HAP-1 (cell line): Measurements from ENCODE around the gene ZFP36L2.

Source experiments
- DNase-seq, 2 experiments: peaks; one replicate each; pipeline ENCODE4 v3.0.0-alpha.2; 2016 to 2020; ENCODE audit warnings: low spot score in 2 of 2
- H3K27me3 ChIP-seq: fragments of 250-450 bp; sonication (Bioruptor Pico); 2 replicates; pipeline ENCODE4 v1.5.1; 2020; ENCODE audit warnings: low read depth, mild to moderate bottlenecking, moderate library complexity
- H3K36me3 ChIP-seq: fragments of 250-450 bp; sonication (Bioruptor Pico); replicated peaks from 2 replicates; pipeline ENCODE4 v1.5.1; 2020; ENCODE audit warnings: mild to moderate bottlenecking
- H3K4me1 ChIP-seq: fragments of 250-450 bp; sonication (Bioruptor Pico); 2 replicates; pipeline ENCODE4 v1.5.1; 2020; ENCODE audit warnings: mild to moderate bottlenecking
- H3K4me3 ChIP-seq: fragments of 250-450 bp; sonication (Bioruptor Pico); 2 replicates; pipeline ENCODE4 v1.5.1; 2020; ENCODE audit warnings: mild to moderate bottlenecking, moderate library complexity
- H3K9me3 ChIP-seq: fragments of 250-450 bp; sonication (Bioruptor Pico); 2 replicates; pipeline ENCODE4 v1.5.1; 2020; ENCODE audit warnings: mild to moderate bottlenecking, moderate library complexity
- in situ Hi-C: fragments of 300-500 bp; cut with MboI; formaldehyde crosslinking; loops from 3 replicates; pipeline ENCODE4 v1.14.3; 2020; ENCODE audit warnings: low sequenced_read_pairs, inconsistent platforms, mixed read lengths

Gene ZFP36L2

GRCh38 chr2:43233218-43234212 is 7.1 kb upstream of the ZFP36L2 start:
- H3K4me1 ChIP-seq, result peaks cover 3% of the 10 kb centered on the region
- in situ Hi-C loops, result loop anchor here (10.0 kb wide), 2 partner anchors 251 to 259 kb away; no protein-coding TSS in a partner anchor

GRCh38 chr2:43230951-43231827 is 4.8 kb upstream of the ZFP36L2 start:
- no peaks in the 10 kb centered on the region for H3K9me3 ChIP-seq
- no peaks in the 10 kb centered on the region for H3K36me3 ChIP-seq
- no peaks in the 10 kb centered on the region for H3K27me3 ChIP-seq
- H3K4me3 ChIP-seq, result no peak overlapping the region
- in situ Hi-C loops, result loop anchor here (10.0 kb wide), 2 partner anchors 254 to 256 kb away; no protein-coding TSS in a partner anchor
- H3K4me1 ChIP-seq, result peaks cover 13% of the 10 kb centered on the region
- DNase-seq, result no peak

More at GRCh38 chr2:43233218-43234212, 7.1 kb upstream of the ZFP36L2 start:
- Histone ChIP-seq H3K36me3 (no peaks in the 10 kb centered on the region), H3K4me3 (no peak overlapping the region), H3K9me3 (no peaks in the 10 kb centered on the region), H3K27me3 (no peaks in the 10 kb centered on the region)
- DNase-seq, result no peak

GRCh38 chr2:43230351-43230885 is 4.0 kb upstream of the ZFP36L2 start:
- Histone ChIP-seq H3K4me3 (no peak overlapping the region), H3K4me1 (peaks cover 13% of the 10 kb centered on the region), H3K9me3 (no peaks in the 10 kb centered on the region), H3K27me3 (no peaks in the 10 kb centered on the region), H3K36me3 (peaks cover 8% of the 10 kb centered on the region)
- in situ Hi-C loops, result loop anchor here (10.0 kb wide), 2 partner anchors 254 to 256 kb away; no protein-coding TSS in a partner anchor
- no peak for DNase-seq

- Histone ChIP-seq H3K4me3 (no peak overlapping the region), H3K9me3 (no peaks in the 10 kb centered on the region), H3K27me3 (no peaks in the 10 kb centered on the region), H3K4me1 (peaks cover 13% of the 10 kb centered on the region), H3K36me3 (peaks cover 22% of the 10 kb centered on the region)
- in situ Hi-C loops, result loop anchor here (5.0 kb wide), 1 partner anchor 402 kb away; no protein-coding TSS in a partner anchor
- DNase-seq, result no peak
These were observed 2.6 kb upstream of the ZFP36L2 start for GRCh38 chr2:43228756-43229659.

- Histone ChIP-seq H3K36me3 (peaks cover 28% of the 10 kb centered on the region), H3K4me1 (peaks cover 16% of the 10 kb centered on the region), H3K4me3 (no peak overlapping the region), H3K9me3 (no peaks in the 10 kb centered on the region), H3K27me3 (no peaks in the 10 kb centered on the region)
- in situ Hi-C loops, result loop anchor here (5.0 kb wide), 1 partner anchor 401 kb away; no protein-coding TSS in a partner anchor
- DNase-seq, result no peak
These were observed 1.9 kb upstream of the ZFP36L2 start for GRCh38 chr2:43228321-43228751.

- Histone ChIP-seq H3K4me1 (peaks cover 21% of the 10 kb centered on the region), H3K27me3 (no peaks in the 10 kb centered on the region), H3K36me3 (peaks cover 33% of the 10 kb centered on the region), H3K9me3 (no peaks in the 10 kb centered on the region), H3K4me3 (peak overlapping the region; percentile 88)
- in situ Hi-C loops, result loop anchor here (5.0 kb wide), 1 partner anchor 401 kb away; no protein-coding TSS in a partner anchor
- no peak for DNase-seq
These were observed 1.4 kb upstream of the ZFP36L2 start for GRCh38 chr2:43227830-43228281.

- Histone ChIP-seq H3K36me3 (peaks cover 40% of the 10 kb centered on the region), H3K4me3 (peak overlapping the region; percentile 88), H3K4me1 (peaks cover 27% of the 10 kb centered on the region), H3K9me3 (no peaks in the 10 kb centered on the region), H3K27me3 (no peaks in the 10 kb centered on the region)
- DNase-seq, result peak; percentile 63 to 89
- in situ Hi-C loops, result loop anchor here (5.0 kb wide), 1 partner anchor 400 kb away; no protein-coding TSS in a partner anchor
These were observed 786 bp upstream of the ZFP36L2 start for GRCh38 chr2:43226955-43227829.

GRCh38 chr2:43225788-43226557 is 433 bp downstream of the ZFP36L2 start:
- Histone ChIP-seq H3K9me3 (no peaks in the 10 kb centered on the region), H3K27me3 (no peaks in the 10 kb centered on the region), H3K36me3 (peaks cover 48% of the 10 kb centered on the region), H3K4me3 (peak overlapping the region; percentile 88), H3K4me1 (peaks cover 38% of the 10 kb centered on the region)
- in situ Hi-C loops, result loop anchor here (5.0 kb wide), 1 partner anchor 399 kb away; no protein-coding TSS in a partner anchor
- DNase-seq, result peak in 1 of 2 experiments; percentile 71

- DNase-seq, result peak in 1 of 2 experiments; percentile 64
- Histone ChIP-seq H3K36me3 (peaks cover 48% of the 10 kb centered on the region), H3K27me3 (no peaks in the 10 kb centered on the region), H3K4me3 (peak overlapping the region; percentile 88), H3K9me3 (no peaks in the 10 kb centered on the region), H3K4me1 (peaks cover 44% of the 10 kb centered on the region)
- in situ Hi-C loops, result loop anchor here (5.0 kb wide), 1 partner anchor 398 kb away; no protein-coding TSS in a partner anchor
These were observed 1.2 kb downstream of the ZFP36L2 start for GRCh38 chr2:43225093-43225787.

GRCh38 chr2:43224571-43225092 is 1.8 kb downstream of the ZFP36L2 start:
- peaks cover 48% of the 10 kb centered on the region for H3K36me3 ChIP-seq
- in situ Hi-C loops, result loop anchor here (5.0 kb wide), 1 partner anchor 397 kb away; no protein-coding TSS in a partner anchor
- DNase-seq, result peak in 1 of 2 experiments; percentile 59
- H3K9me3 ChIP-seq, result no peaks in the 10 kb centered on the region
- H3K4me1 ChIP-seq, result peaks cover 44% of the 10 kb centered on the region
- peak overlapping the region; percentile 88 for H3K4me3 ChIP-seq
- no peaks in the 10 kb centered on the region for H3K27me3 ChIP-seq
